ENCODE measurements around the gene SLC30A10. TPM values are rescaled to one million over a fixed set of nuclear protein-coding genes. Genes with fewer than 3 reads are reported as not detected.

The SLC30A10 gene
- polyA plus RNA-seq, result 0.02 to 0.08 TPM (median 0.03 TPM) in 3 replicates
- not detected for polyA plus RNA-seq (2011; ENCODE audit: low read depth)
- polyA plus RNA-seq (2011; cell fraction: cytosol; rRNA removed), result 0.04 TPM in 1 of 2 replicates, not detected in the other
- polyA plus RNA-seq (2011; cell fraction: nucleus; rRNA removed), result 0.09 TPM in 1 of 2 replicates, not detected in the other
- polyA plus RNA-seq (2012; ENCODE audit: low replicate concordance), result not detected in 2 replicates
- not detected in 3 replicates for polyA minus RNA-seq
- not detected for polyA minus RNA-seq (2011; cell fraction: cytosol; rRNA and poly(A)+ RNA removed)
- polyA minus RNA-seq (2011; cell fraction: nucleus; rRNA and poly(A)+ RNA removed), result not detected in 2 replicates

DNA sequence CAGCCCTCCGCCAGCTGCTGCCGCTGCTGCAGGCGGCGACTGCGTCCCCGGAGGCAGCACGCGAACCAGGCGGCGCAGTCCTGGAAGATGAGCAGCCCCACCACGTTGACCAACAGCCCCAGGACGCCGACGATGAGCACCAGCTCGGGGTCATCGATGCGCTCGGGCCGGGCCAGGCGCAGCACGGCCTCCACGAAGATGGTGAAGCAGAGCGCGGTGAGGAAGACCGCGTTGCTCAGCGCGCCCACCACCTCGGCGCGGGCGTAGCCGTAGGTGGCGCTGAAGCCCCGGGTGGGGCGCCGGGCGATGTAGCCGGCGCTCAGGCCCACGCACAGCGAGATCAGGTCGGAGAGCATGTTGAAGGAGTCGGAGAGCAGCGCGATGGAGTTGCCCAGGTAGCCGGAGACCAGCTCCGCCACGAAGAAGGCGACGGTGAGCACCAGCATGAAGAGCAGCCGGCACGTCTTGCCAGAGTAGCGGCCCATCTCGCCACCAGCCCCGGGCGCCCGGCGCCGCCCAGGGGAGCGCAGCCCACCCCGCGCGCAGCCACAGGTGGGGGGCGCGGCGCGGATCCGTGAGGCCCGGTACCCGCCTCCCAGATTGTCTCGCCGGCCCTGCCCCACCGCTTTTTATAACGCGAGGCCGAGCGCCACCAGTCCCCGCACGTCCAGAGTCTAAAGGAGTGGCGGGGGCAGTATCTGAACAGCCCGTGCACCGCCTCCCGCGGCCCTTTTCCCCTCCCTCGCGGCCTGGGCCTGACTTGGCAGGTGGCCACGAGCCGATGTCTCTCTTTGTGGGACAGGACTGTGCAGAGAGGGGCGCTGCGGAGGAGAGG is at the start of gene SLC30A10:
TSS of gene SLC30A10 (minus strand) at position 602 of the 835 bp plus-strand sequence. CDS start at position 485, 117 bp downstream.
- peak within 1 kb of the TSS; percentile 11 to 48 (median 29) for H3K4me3 ChIP-seq (ENCODE audit: control insufficient read depth in 2 of 3, extremely low read depth in 1 of 3, insufficient read depth in 2 of 3, low read depth in 1 of 3, low read length in 3 of 3)
- no peak within 1 kb of the TSS for H3K9ac ChIP-seq (ENCODE audit: control insufficient read depth, extremely low read depth, insufficient read depth, low read length)
- no peaks in the 10 kb centered on the region for H3K79me2 ChIP-seq (ENCODE audit: control insufficient read depth, insufficient read depth, low read length)
- H3K9me1 ChIP-seq (ENCODE audit: control insufficient read depth, extremely low read depth, insufficient read depth, low read length), result no peaks in the 10 kb centered on the region
- DNase-seq (ENCODE audit: low read depth, low spot score) (no peak), FAIRE-seq (no peak)
- dilution Hi-C loops (cut with MboI; ENCODE audit: extremely low pct_ligation_motif_present, low sequenced_read_pairs), result no loop called here
- peak within 1 kb of the TSS; percentile 69 for H2AFZ ChIP-seq (ENCODE audit: control insufficient read depth, low read length)
- H3K4me2 ChIP-seq (ENCODE audit: control insufficient read depth, extremely low read depth, insufficient read depth, low read depth, low read length), result peak within 1 kb of the TSS; percentile 67
- H3K9me3 ChIP-seq (ENCODE audit: control insufficient read depth, low read depth, low read length), result no peaks in the 10 kb centered on the region
- H3K36me3 ChIP-seq (ENCODE audit: control insufficient read depth in 2 of 2, extremely low read depth in 1 of 2, insufficient read depth in 2 of 2, low read length in 2 of 2), result no peaks in the 10 kb centered on the region
- no peaks in the 10 kb centered on the region for H4K20me1 ChIP-seq (ENCODE audit: control insufficient read depth, extremely low read depth, insufficient read depth, low read length)
- H3K27me3 ChIP-seq (ENCODE audit: control insufficient read depth, extremely low read depth, insufficient read depth, low read length), result peaks cover 29% of the 10 kb centered on the region
- peaks cover 3% of the 10 kb centered on the region for H3K4me1 ChIP-seq (ENCODE audit: control insufficient read depth, extremely low read depth, insufficient read depth, low read length)
- TF ChIP-seq, protein P1, sequence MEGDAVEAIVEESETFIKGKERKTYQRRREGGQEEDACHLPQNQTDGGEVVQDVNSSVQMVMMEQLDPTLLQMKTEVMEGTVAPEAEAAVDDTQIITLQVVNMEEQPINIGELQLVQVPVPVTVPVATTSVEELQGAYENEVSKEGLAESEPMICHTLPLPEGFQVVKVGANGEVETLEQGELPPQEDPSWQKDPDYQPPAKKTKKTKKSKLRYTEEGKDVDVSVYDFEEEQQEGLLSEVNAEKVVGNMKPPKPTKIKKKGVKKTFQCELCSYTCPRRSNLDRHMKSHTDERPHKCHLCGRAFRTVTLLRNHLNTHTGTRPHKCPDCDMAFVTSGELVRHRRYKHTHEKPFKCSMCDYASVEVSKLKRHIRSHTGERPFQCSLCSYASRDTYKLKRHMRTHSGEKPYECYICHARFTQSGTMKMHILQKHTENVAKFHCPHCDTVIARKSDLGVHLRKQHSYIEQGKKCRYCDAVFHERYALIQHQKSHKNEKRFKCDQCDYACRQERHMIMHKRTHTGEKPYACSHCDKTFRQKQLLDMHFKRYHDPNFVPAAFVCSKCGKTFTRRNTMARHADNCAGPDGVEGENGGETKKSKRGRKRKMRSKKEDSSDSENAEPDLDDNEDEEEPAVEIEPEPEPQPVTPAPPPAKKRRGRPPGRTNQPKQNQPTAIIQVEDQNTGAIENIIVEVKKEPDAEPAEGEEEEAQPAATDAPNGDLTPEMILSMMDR (optimal IDR thresholded peaks at IDR 0.05 in 1 of 3, IDR thresholded peaks at IDR 0.05 in 1 of 3, conservative IDR thresholded peaks at IDR 0.05 in 1 of 3; ENCODE audit: extremely low read depth in 1 of 3, insufficient read depth in 2 of 3, low read length in 3 of 3), result no peak
- peak; percentile 74 for TF ChIP-seq EZH2 (IDR thresholded peaks at IDR 0.05; ENCODE audit: low read length)
- H3K27ac ChIP-seq (ENCODE audit: control insufficient read depth, insufficient read depth, low read length), result no peak within 1 kb of the TSS

DNA sequence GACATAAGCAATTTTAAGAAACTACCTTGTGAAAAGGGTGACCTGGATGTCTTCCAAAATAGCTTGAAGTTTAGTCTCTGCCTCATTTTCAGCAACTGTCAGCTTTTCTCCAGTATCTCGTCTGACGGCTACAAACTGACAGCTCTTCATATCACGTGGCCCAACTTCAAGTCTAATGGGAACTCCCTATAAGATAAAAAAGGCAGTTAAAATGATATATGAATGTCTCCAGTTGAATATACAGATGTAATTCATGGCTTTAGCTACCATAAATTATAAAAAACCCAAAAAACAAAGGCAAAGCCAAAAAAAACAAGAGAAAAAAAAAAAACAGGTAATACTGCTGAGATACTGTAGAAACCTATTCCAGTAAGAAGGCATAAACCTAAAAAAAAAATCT is 44.9 kb upstream of the SLC30A10 start:
- H3K4me3 ChIP-seq (ENCODE audit: control insufficient read depth in 2 of 3, extremely low read depth in 1 of 3, insufficient read depth in 2 of 3, low read depth in 1 of 3, low read length in 3 of 3), result no peak overlapping the region
- no peak overlapping the region for H2AFZ ChIP-seq (ENCODE audit: control insufficient read depth, low read length)
- H3K27ac ChIP-seq (ENCODE audit: control insufficient read depth, insufficient read depth, low read length), result no peak overlapping the region
- H3K9me1 ChIP-seq (ENCODE audit: control insufficient read depth, extremely low read depth, insufficient read depth, low read length), result no peaks in the 10 kb centered on the region
- no peaks in the 10 kb centered on the region for H3K4me1 ChIP-seq (ENCODE audit: control insufficient read depth, extremely low read depth, insufficient read depth, low read length)
- H3K4me2 ChIP-seq (ENCODE audit: control insufficient read depth, extremely low read depth, insufficient read depth, low read depth, low read length), result no peak overlapping the region
- H3K36me3 ChIP-seq (ENCODE audit: control insufficient read depth in 2 of 2, extremely low read depth in 1 of 2, insufficient read depth in 2 of 2, low read length in 2 of 2), result peaks cover 9 to 15% of the 10 kb centered on the region in 2 experiments
- dilution Hi-C loops (cut with MboI; ENCODE audit: extremely low pct_ligation_motif_present, low sequenced_read_pairs), result no loop called here
- no peaks in the 10 kb centered on the region for H4K20me1 ChIP-seq (ENCODE audit: control insufficient read depth, extremely low read depth, insufficient read depth, low read length)
- H3K9ac ChIP-seq (ENCODE audit: control insufficient read depth, extremely low read depth, insufficient read depth, low read length), result no peak overlapping the region
- TF ChIP-seq, protein P1 (optimal IDR thresholded peaks at IDR 0.05 in 1 of 3, IDR thresholded peaks at IDR 0.05 in 1 of 3, conservative IDR thresholded peaks at IDR 0.05 in 1 of 3; ENCODE audit: extremely low read depth in 1 of 3, insufficient read depth in 2 of 3, low read length in 3 of 3), result no peak
- TF ChIP-seq EZH2 (IDR thresholded peaks at IDR 0.05; ENCODE audit: low read length), result no peak
- DNase-seq (ENCODE audit: low read depth, low spot score) (no peak), FAIRE-seq (no peak)
- no peaks in the 10 kb centered on the region for H3K79me2 ChIP-seq (ENCODE audit: control insufficient read depth, insufficient read depth, low read length)
- H3K9me3 ChIP-seq (ENCODE audit: control insufficient read depth, low read depth, low read length), result no peaks in the 10 kb centered on the region
- H3K27me3 ChIP-seq (ENCODE audit: control insufficient read depth, extremely low read depth, insufficient read depth, low read length), result no peaks in the 10 kb centered on the region

Data from keratinocyte (primary cell).